GM23338 (cell line): ENCODE measurements around the gene LYSMD3. TPM values are rescaled to one million over a fixed set of nuclear protein-coding genes. Genes with fewer than 3 reads are reported as not detected.

Source experiments
- polyA plus RNA-seq: library from polyadenylated mRNA; unstranded; fragments of >200 nt; fragmentation: Nextera tagmentation; extraction: Ambion mirVana; gene quantifications from 2 replicates; pipeline ENCODE4 v1.2.1, GENCODE V29; 2016
- total RNA-seq: library from RNA; depleted of rRNA; stranded (reverse); fragments of >200 nt; shearing (Covaris generic); gene quantifications from 2 replicates; pipeline ENCODE4 v1.2.3, GENCODE V29; 2014; rRNA removed

Gene LYSMD3
- total and polyA plus RNA-seq, 2 experiments from 2014 or later, result 10.7 to 19.6 TPM

Other genes with a start within 250 kb of the LYSMD3 start
- gene CETN3, start 119.8 kb downstream of the LYSMD3 start, total RNA-seq, result 22.1 and 24.5 TPM in 2 replicates
- 100 and 107 TPM in 2 replicates for gene CETN3, start 119.8 kb downstream of the LYSMD3 start, polyA plus RNA-seq
- gene MBLAC2, start 54.8 kb downstream of the LYSMD3 start, total RNA-seq, result 8.1 and 10.0 TPM in 2 replicates
- gene MBLAC2, start 54.8 kb downstream of the LYSMD3 start, polyA plus RNA-seq, result 4.1 and 4.3 TPM in 2 replicates
- 130 and 147 TPM in 2 replicates for gene POLR3G, start 54.7 kb downstream of the LYSMD3 start, total RNA-seq
- gene POLR3G, start 54.7 kb downstream of the LYSMD3 start, polyA plus RNA-seq, result 376 and 377 TPM in 2 replicates
- gene ADGRV1, start 29.2 kb upstream of the LYSMD3 start, total RNA-seq, result 139 and 149 TPM in 2 replicates
- gene ADGRV1, start 29.2 kb upstream of the LYSMD3 start, polyA plus RNA-seq, result 39.4 and 46.1 TPM in 2 replicates